NT2/D1 (cell line): ENCODE results near the gene MBNL1.

Experiments
- SUZ12 ChIP-seq: IDR thresholded peaks from 2 replicates; pipeline ENCODE4 v1.6.1; 2011; ENCODE audit not compliant: insufficient read length, insufficient read depth; ENCODE audit errors: extremely low read depth
- YY1 ChIP-seq: IDR thresholded peaks from 2 replicates; pipeline ENCODE4 v1.6.1; 2011; ENCODE audit not compliant: insufficient read length, insufficient read depth
- ZNF274 ChIP-seq: IDR thresholded peaks from 2 replicates; pipeline ENCODE4 v1.6.1; 2011; ENCODE audit warnings: mild to moderate bottlenecking, low read depth, low read length

- no peak for TF ChIP-seq SUZ12
- TF ChIP-seq ZNF274 = no peak
- TF ChIP-seq YY1 = no peak
These were observed 127.0 kb downstream of the MBNL1 start for GRCh38 chr3:152395764-152396163.
